ENCODE measurements around the gene GABRR1. TPM values are rescaled to one million over a fixed set of nuclear protein-coding genes. Genes with fewer than 3 reads are reported as not detected.
"Not testable (repeated sequence)": the region's sequence is repeated elsewhere in the genome, so short reads cannot be mapped to it uniquely, and the experiment has no call there.

GABRR1 gene
- not detected for polyA plus RNA-seq (2013, experiment 1 of 2; ENCODE audit: insufficient read length)
- not detected for polyA plus RNA-seq (2013, experiment 2 of 2; ENCODE audit: insufficient read length)

DNA sequence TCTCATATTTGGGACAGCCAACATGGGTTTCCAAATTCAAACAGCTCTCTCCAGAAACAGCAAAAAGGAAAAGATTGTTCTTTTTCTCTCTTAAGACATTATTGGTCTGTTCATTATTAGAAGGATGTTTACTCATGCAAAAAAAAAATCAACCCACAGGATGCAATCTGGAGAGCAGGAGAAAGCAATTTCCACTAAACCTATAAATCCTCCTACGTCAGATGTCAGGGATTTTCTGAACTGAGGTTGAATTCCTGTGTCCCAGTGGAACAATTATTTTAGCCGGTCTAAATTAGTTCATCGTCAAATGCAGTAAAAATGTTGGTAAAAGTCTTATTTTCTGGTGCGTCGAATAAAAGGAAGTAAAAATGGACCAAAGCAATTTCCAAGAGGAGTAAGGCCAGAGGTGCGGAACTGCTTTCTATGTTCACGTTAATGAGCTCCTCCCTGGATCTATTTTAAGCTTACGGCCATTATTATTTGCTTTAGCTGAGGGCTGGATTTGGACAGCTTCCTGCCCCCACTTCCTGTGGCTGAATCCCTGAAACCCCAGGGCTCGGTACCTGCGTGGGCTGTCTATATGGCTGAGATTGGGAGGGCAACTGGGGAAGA is at the start of gene GABRR1:
Gene GABRR1 (minus strand): TSS at position 60 of the 612 bp plus-strand sequence. CDS start 36 bp downstream, at position 24.
- no peak for DNase-seq

DNA sequence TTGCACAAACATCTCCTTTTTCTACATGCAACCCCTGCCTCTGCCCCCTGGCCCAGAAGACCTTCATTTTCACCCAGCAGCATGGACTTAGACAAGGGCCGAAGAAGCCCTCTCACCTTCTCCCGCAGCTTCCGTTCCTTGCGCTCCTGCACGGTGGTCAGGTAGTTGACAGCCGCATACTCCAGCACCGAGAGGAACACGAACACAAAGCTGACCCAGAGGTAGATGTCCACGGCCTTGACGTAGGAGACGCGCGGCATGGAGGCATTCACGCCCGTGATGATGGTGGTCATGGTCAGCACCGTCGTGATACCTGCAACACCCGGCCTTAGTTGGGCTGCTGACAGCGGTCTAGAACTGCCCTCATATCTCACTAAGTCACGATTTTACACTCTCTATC is 47.1 kb upstream of the GABRR1 start:
- DNase-seq: no peak

GRCh38 chr6:89260832-89261231 is 43.7 kb upstream of the GABRR1 start:
- DNase-seq: peak; percentile 4

DNA sequence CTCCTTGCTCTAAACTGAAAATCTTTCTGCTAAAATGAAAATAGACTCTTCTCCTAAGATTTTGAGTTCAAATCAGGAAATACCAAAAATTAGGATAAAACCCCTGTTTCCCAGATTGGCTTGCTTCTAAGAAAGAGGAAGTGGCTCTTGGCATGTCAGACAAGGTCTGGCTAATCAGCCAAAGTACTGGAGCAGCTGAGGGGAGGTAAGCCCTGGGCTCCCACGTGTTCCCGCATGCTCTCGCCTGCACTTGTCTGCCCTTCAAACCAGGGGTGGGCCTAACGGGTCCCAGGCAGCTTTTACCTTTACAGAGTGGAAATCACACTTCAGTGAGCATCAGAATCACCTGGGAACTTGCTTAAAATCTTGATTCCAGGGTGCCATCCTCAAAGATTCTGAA is 43.2 kb upstream of the GABRR1 start:
- no peak for DNase-seq

DNA sequence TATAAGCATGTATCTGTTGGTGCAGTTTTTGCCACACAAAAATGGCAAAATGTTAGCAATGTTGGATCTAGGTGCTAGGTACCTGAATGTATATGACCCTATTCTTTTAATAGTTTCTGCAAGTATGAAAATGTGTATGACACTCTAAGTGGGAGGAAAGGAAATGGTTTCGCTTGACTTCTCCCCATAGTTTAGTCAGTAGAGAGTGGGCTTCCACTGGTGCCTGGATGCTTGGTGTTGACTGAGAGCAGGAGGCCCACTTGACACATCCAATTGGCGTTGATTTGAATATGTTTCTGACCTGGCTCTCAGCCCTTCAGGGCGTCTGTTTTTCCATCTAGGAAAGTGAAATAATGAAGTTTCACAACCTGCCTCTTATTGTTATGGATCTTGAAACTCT is 41.8 kb upstream of the GABRR1 start:
- DNase-seq: no peak

DNA sequence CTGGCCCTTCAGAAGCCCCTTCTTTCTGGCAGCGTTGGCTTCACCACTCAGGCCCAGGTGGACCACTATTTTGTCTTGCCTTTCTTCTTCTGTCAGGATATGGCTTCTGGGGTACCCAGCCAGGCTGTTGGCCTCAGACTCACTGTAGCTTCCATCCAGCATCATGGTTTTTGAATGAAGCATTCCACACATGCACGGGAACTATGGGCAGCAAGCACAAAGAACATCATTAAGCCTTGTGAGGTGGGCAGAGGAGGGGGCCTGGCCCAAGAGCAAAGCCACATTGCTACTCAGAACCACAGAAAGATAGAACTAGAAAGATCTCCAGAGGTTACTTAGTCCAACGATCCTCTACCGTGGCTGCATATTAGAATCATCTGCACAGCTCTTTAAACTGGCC is 40.6 kb upstream of the GABRR1 start:
- no peak for DNase-seq

DNA sequence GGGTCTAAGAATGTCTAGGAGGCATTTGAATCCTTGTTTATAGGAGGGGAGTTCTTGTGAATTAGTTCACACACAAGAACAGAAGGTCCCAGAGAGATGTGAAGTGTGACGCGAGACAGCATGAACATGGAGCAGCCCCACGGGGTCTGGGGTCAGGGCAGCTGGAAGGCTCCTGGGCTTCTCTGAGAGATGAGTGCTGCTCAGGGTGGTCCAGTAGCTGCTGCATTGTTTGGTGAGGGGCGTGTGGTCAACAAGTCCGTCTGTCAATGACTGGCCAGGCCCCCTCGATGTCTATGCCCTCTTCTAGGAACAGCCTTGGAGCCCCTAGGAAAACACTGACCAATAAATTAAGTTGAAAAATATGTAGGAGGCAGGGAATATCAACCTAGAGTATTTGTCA is 40.2 kb upstream of the GABRR1 start:
- no peak for DNase-seq

DNA sequence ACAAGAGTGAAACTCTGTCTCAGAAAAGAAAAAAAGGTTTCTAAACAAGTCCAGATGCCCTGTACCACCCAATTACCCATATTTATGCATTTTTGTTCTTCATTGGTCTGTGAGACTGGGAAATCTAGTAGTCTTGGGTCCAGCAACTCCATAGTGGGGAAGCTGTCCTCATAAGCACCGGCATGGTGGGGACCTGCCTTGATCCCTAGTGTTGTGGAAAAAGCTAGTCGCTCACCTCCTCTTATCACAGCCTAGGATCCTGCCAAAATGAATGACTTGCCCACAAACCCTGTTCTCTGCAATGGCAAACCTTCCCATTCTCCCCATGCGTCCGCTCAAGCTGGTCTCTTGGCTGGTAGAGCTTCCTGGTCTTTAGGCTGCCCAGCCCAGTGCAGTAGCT is 38.3 kb upstream of the GABRR1 start:
- no peak for DNase-seq

DNA sequence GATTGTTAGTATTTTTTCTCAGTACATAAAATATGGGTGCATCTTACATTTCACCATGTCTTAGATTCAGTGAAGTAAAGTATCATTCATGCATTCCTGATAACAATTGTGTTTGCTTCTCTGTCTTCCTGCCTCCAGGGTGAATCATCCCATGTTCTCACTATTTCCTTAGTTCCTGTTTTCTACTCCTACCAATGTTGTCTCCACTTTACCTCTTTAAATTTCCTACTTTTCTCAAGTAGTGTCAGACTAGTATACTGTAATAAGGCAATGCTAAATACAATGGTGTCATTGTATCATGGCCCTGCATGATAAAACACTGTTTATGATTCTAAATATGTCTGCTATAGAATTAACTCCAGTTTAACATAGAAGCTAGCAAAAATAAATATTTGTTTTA is 37.4 kb upstream of the GABRR1 start:
- DNase-seq: no peak

DNA sequence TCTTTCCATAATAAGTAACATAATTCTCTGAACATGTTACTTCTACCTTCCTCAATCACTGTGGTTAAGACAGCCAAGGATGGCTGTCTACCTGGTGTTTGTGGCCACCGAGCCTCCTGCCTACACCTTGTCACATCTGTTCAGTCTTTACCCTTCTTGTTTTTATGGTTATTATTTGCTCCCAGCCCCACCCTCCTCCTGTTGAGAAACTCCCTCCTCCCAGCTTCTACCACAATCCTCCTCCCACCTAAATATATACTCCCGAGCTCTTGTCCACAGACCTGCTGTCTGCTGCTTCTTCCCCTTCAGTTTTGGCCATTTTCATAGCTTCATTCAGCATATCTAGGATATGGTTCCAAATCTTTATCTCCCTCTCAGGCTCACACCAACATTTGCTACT is 35.7 kb upstream of the GABRR1 start:
- no peak for DNase-seq

- no peak for DNase-seq
These were observed 34.8 kb upstream of the GABRR1 start for GRCh38 chr6:89251976-89252375.

DNA sequence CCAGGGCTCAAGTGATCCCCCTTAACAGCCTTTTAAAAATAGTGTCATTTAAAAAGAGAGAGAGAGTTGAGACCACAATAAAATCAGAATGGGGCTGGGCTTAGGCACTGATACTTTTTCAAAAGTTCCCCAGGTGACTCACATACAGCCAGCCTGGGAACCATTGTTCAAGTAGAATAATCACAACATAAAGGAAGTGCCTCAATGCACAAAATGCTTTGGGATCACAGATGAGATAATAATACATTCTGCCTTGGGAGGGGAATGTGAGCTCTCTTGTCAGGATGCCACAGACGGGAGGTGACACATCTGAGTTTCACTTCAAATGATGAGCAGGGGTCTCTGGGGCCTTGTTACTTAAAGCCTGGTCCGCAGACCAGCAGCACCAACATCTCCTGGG is 34.0 kb upstream of the GABRR1 start:
- DNase-seq: no peak

- no peak for DNase-seq
These were observed 33.1 kb upstream of the GABRR1 start for GRCh38 chr6:89250239-89250638.

DNA sequence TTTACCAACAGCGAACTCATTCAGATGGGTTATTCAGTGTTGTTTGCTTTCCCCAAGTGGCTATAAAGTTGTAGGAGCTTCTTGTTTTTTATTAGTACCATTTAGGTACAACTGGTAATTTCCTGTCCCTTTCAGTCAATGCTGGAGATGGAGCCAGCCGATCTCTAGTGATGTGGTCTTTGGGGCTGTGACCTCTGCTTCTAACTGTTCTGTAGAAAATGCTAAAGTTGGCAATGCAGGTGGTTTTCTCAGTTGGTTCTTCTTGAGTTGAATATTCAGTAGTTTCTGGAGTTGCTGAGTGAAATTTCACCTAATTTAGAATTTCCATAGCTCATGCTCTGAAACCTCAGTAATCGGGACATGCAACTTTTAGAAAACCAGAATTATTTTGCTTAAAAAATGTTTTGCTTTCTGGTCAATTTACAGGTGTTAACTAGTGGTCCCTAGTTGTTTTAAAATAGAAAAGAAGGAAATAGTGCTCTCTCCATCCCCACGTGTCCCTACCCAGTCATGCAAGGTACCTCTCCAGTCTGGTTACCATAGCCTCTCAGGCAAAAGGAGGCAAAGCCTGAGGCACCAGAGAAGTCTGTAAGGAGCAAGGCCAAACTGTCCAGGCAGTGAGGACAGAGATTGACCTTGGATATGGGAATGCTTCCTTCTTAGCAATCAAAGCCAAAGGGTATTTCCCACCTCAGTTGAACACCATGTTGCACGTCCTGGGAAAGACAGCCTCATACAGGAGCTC is 27.3 kb upstream of the GABRR1 start:
- no peak for DNase-seq

DNA sequence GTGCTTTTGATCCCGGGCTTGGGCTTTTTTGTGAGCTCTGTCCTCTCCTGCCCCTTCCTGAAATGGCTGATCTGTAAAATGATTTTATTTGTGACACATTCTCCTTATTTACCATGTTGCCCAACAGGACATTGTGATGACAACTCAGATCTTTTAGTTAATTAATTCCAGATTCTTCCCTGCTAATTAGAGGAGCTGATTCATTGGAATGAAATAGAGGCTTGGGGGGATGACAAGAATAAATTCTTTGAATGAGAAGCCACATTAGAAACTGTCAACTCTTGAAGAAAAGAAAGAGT is 26.1 kb upstream of the GABRR1 start:
- peak; percentile 44 for DNase-seq

DNA sequence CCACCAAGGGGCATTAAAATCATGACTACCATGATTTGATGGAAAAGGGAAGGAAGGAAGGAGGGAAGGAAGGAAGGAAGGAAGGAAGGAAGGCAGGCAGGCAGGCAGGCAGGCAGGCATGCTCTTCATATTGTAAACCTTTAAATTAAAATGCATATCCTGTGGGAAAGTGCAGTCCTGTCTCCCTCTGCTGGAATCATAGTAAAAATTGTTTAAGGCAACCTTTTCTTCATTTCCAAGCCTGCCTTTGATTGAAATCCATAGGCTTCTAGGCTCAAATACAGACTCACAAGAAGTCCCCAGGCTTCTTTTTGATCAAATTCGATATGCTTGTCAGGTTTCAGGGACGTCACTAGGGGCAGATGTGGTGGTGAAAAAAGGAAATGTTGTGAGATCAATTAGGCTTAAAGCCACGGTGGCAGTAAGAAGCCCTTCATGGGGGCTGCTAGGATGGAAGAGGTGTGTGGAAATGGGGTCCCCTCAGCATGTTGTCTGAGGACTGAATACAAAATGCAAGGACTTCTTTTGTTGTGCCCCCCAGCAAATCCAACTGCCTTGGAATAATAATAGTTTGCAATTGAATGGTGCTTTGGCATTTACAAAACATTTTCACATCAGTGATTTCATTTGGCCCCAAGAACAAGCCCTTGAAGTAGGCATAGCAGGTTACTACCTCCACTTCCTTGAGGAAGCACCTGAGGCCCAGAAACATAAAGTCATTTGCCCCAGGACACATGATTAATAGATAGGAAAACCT is 25.6 kb upstream of the GABRR1 start:
- peak; percentile 57 for DNase-seq

DNA sequence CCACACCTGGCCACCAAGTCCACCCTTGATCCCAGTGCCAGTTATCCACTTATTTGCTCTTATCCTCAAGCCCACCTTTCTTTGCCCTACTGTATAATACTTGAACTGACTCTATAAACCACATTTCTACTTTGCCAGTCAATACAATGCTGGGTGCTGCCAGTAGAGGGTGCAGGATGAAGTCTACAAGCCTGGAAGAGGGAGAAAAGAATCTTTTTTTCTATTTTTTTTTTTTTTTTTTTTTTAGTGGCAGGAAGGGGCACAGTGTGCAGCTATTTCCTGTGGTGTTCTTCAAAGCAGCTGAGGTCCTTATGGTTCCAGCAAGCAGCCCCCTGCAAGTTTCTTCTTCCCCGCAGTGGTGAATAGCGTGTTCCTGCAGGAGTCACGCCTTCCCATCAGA is 22.2 kb upstream of the GABRR1 start:
- no peak for DNase-seq

DNA sequence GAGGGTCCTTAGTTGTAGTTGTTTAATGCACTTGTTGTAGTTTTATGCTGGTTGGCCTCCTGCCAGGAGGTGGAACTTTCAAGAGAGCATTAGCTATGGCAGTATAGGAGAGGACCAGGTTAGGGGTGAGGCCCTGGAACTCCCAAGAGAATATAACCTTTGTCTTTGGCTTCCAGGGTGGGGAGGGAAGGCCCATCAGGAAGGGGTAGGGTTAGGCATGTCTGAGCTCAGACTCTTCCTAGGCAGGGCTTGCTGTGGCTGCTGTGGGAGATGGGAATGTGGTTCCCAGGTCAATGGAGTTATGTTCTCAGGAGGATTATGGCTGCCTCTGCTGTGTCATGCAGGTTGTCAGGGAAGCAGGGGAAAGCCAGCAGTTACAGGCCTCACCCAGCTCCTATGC is 20.0 kb upstream of the GABRR1 start:
- no peak for DNase-seq

- DNase-seq: not testable (repeated sequence)
These were observed 16.4 kb upstream of the GABRR1 start for GRCh38 chr6:89233605-89234004.

DNA sequence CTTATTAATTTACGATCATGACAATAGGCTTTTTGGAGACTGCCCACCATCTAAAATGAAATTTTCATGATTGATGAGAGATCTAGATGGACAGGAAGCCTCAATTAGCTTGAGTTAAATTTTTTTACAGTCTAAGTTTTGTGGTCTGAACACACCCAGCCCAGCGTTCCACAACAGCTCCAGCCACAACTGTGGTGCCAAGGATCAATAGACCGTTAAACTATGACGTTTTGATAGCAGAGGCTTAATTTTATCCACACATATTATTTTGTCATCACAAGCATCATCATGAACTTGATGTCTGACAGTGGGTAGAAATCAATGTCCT is 5.5 kb upstream of the GABRR1 start:
- no peak for DNase-seq

DNA sequence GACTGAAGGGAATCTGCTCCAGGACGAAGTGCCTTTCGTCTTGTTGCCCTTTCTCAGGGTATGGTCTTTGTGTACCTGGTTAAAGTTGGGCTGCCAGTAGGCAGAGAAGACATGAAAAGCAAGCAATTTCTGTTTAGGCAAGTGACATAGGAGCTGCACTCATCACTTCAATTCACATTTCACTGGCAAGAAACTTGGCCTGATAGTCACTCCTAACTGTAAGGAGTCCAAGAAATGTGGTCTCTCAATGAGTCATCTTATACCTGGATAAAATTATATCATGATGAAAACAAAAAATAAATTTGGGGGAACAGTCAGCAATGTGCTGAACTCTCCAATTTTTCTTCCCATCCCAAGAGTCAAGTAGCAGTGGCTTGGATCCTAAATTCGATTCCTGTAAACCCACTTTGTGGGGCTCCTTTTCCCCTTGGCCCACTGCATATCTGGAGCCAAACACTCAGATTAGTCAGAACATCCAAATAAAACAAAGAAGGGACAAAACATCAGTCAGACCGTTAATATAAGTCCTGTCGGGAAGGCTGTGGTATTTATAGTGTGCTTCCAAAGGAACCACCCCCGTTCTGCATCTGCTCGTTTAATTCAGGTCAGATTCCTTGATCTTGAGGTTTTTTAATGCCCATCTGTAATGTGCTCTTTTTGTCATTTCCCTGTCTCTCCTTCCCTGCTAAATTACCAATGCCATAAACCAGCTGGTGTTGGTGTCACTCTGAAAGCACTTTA is 5.0 kb upstream of the GABRR1 start:
- DNase-seq: no peak

DNA sequence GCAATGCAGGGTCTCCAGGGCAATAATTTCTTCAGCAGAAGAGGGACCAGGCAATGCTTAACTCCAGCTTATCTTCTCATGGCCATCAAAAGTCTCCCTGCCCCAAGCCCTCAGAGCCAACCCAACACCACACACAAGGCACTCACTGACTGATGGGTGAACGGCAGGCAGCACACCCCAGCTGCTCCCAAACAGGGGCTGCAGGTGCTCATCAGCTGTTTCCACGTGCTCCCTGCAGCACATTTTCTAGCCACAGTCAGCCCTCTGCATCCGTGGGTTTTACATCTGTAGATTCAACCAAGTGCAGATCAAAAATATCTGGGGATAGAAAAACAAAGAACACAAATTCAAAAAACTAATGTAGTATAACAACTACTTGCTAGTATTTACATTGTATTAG is 4.0 kb upstream of the GABRR1 start:
- DNase-seq: no peak

DNA sequence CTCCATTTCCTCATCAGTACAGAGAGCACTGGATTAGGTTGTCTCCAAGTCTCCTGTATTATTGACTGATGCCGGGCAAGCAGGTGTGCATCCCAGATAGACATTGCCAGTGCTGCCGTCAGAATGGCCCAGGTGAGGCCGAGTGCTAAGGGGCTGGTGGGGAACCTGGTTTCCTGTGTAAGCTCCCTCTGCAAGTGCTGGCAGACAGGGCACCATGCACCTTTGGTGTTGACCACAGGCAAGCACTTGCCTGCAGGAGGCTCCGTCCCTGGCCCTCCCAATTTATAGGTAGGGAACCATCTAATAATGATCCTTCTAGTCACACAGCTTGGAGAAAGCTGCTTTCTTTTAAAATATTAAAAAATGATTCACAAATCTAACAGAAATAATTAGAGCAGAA is 747 bp downstream of the GABRR1 start:
- no peak for DNase-seq

Measured in fibroblast of skin of abdomen (primary cell).